Stimulated activated CD4-positive, alpha-beta T cell treated with anti-CD3 and anti-CD28 coated beads, Interleukin-12 subunit alpha, Interleukin-12 subunit beta, amount 100 ng/mL, for 4 hours (primary cell): Measurements from ENCODE around the gene OR2D3.
"Not testable (repeated sequence)": the region's sequence is repeated elsewhere in the genome, so short reads cannot be mapped to it uniquely, and the experiment has no call there.

Experiments used
- DNase-seq: peaks from one replicate; pipeline ENCODE4 v3.0.0-alpha.2; 2020

OR2D3 gene

GRCh38 chr11:6931146-6931713 lies 10.4 kb downstream of the OR2D3 start:
- no peak for DNase-seq

- DNase-seq: no peak
Measured at GRCh38 chr11:6932145-6932544, 11.3 kb downstream of the OR2D3 start.

- DNase-seq: no peak
Measured at GRCh38 chr11:6941970-6942369, 21.2 kb downstream of the OR2D3 start.

GRCh38 chr11:6943131-6943530 lies 22.3 kb downstream of the OR2D3 start:
- no peak for DNase-seq

- DNase-seq: not testable (repeated sequence)
Measured at GRCh38 chr11:6954248-6954647, 33.4 kb downstream of the OR2D3 start.

GRCh38 chr11:6962141-6962540 lies 41.3 kb downstream of the OR2D3 start:
- no peak for DNase-seq

GRCh38 chr11:6962673-6963072 lies 41.9 kb downstream of the OR2D3 start:
- no peak for DNase-seq

- no peak for DNase-seq
Measured at GRCh38 chr11:6968816-6969215, 48.0 kb downstream of the OR2D3 start.

- DNase-seq: not testable (repeated sequence)
Measured at GRCh38 chr11:6969854-6970253, 49.1 kb downstream of the OR2D3 start.
